ENCODE results near the gene ABCC1.
A peak's percentile ranks its signal among the peaks of the same experiment; 100 is the strongest.

The ABCC1 gene

GRCh38 chr16:16120382-16121184 lies 171.2 kb downstream of the ABCC1 start:
- no peak for DNase-seq

- no peak for DNase-seq
Observed at GRCh38 chr16:16121185-16121727, 171.8 kb downstream of the ABCC1 start.

- no peak for DNase-seq
Observed at GRCh38 chr16:16122264-16122663, 172.8 kb downstream of the ABCC1 start.

- DNase-seq, result no peak
Observed at GRCh38 chr16:16124438-16124837, 175.0 kb downstream of the ABCC1 start.

GRCh38 chr16:16124974-16125373 lies 175.6 kb downstream of the ABCC1 start:
- DNase-seq, result no peak

- no peak for DNase-seq
Observed at GRCh38 chr16:16126896-16127295, 177.5 kb downstream of the ABCC1 start.

GRCh38 chr16:16127469-16128116 lies 178.2 kb downstream of the ABCC1 start:
- peak; percentile 62 for DNase-seq

- no peak for DNase-seq
Observed at GRCh38 chr16:16131204-16131603, 181.8 kb downstream of the ABCC1 start.

- no peak for DNase-seq
Observed at GRCh38 chr16:16131659-16132058, 182.2 kb downstream of the ABCC1 start.

GRCh38 chr16:16133943-16134604 lies 184.7 kb downstream of the ABCC1 start:
- DNase-seq, result no peak

GRCh38 chr16:16136588-16136987 lies 187.2 kb downstream of the ABCC1 start:
- no peak for DNase-seq

- DNase-seq, result no peak
Observed at GRCh38 chr16:16137110-16137509, 187.7 kb downstream of the ABCC1 start.

- no peak for DNase-seq
Observed at GRCh38 chr16:16138034-16138635, 188.7 kb downstream of the ABCC1 start.

GRCh38 chr16:16139061-16139460 lies 189.6 kb downstream of the ABCC1 start:
- DNase-seq, result no peak

GRCh38 chr16:16139806-16140205 lies 190.4 kb downstream of the ABCC1 start:
- no peak for DNase-seq

- DNase-seq, result no peak
Observed at GRCh38 chr16:16140537-16140936, 191.1 kb downstream of the ABCC1 start.

GRCh38 chr16:16141141-16141540 lies 191.7 kb downstream of the ABCC1 start:
- no peak for DNase-seq

- DNase-seq, result no peak
Observed at GRCh38 chr16:16141784-16142396, 192.5 kb downstream of the ABCC1 start.

GRCh38 chr16:16143038-16143763 lies 193.8 kb downstream of the ABCC1 start:
- no peak for DNase-seq

GRCh38 chr16:16143931-16144330 lies 194.5 kb downstream of the ABCC1 start:
- DNase-seq, result no peak

- DNase-seq, result no peak
Observed at GRCh38 chr16:16144416-16144815, 195.0 kb downstream of the ABCC1 start.

GRCh38 chr16:16145286-16145685 lies 195.9 kb downstream of the ABCC1 start:
- no peak for DNase-seq
